ENCODE data around the gene LTBP1.
"Not testable (repeated sequence)": the region's sequence is repeated elsewhere in the genome, so short reads cannot be mapped to it uniquely, and the experiment has no call there.

Gene LTBP1

GRCh38 chr2:32946314-32947075 lies at the start of gene LTBP1:
Gene LTBP1, plus strand, starts transcription at chr2:32946953. Its CDS starts 372 bp downstream, at chr2:32947325.
- DNase-seq = no peak

- DNase-seq = no peak
Observed at GRCh38 chr2:32900246-32900973, 46.3 kb upstream of the LTBP1 start.

GRCh38 chr2:32901313-32901712 lies 45.4 kb upstream of the LTBP1 start:
- DNase-seq = no peak

- no peak for DNase-seq
Observed at GRCh38 chr2:32902174-32902573, 44.6 kb upstream of the LTBP1 start.

- DNase-seq = no peak
Observed at GRCh38 chr2:32902986-32903385, 43.8 kb upstream of the LTBP1 start.

GRCh38 chr2:32904074-32904473 lies 42.7 kb upstream of the LTBP1 start:
- DNase-seq = no peak

GRCh38 chr2:32904751-32905150 lies 42.0 kb upstream of the LTBP1 start:
- no peak for DNase-seq

- DNase-seq = no peak
Observed at GRCh38 chr2:32905270-32905669, 41.5 kb upstream of the LTBP1 start.

- DNase-seq = no peak
Observed at GRCh38 chr2:32910883-32911598, 35.7 kb upstream of the LTBP1 start.

GRCh38 chr2:32915694-32916093 lies 31.1 kb upstream of the LTBP1 start:
- DNase-seq = no peak

GRCh38 chr2:32918774-32919173 lies 28.0 kb upstream of the LTBP1 start:
- DNase-seq = no peak

- DNase-seq = not testable (repeated sequence)
Observed at GRCh38 chr2:32919901-32920300, 26.9 kb upstream of the LTBP1 start.

GRCh38 chr2:32921486-32921885 lies 25.3 kb upstream of the LTBP1 start:
- not testable (repeated sequence) for DNase-seq

- no peak for DNase-seq
Observed at GRCh38 chr2:32922501-32922900, 24.3 kb upstream of the LTBP1 start.

- DNase-seq = no peak
Observed at GRCh38 chr2:32923109-32923508, 23.6 kb upstream of the LTBP1 start.

GRCh38 chr2:32925283-32925815 lies 21.4 kb upstream of the LTBP1 start:
- DNase-seq = no peak

- DNase-seq = no peak
Observed at GRCh38 chr2:32925976-32926707, 20.6 kb upstream of the LTBP1 start.

- DNase-seq = no peak
Observed at GRCh38 chr2:32926708-32927084, 20.1 kb upstream of the LTBP1 start.

- DNase-seq = no peak
Observed at GRCh38 chr2:32930436-32930835, 16.3 kb upstream of the LTBP1 start.

GRCh38 chr2:32931519-32931918 lies 15.2 kb upstream of the LTBP1 start:
- no peak for DNase-seq

GRCh38 chr2:32931945-32932709 lies 14.6 kb upstream of the LTBP1 start:
- no peak for DNase-seq
